Cardiac muscle cell (in vitro differentiated cells and primary cell): ENCODE data around the gene RASSF4. TPM values are rescaled to one million over a fixed set of nuclear protein-coding genes. Genes with fewer than 3 reads are reported as not detected.
"Not testable (repeated sequence)": the region's sequence is repeated elsewhere in the genome, so short reads cannot be mapped to it uniquely, and the experiment has no call there.

Experiments used
- DNase-seq, 2 donors: peaks; one replicate each; pipeline versions ENCODE4 v3.0.0 to v3.0.0-alpha.2; 2010 to 2017; ENCODE audit warnings: low read depth in 1 of 2, low spot score in 1 of 2
- H3K27ac ChIP-seq: fragments of 200-600 bp; sonication (generic); 2 replicates; pipeline ENCODE4 v1.5.1; 2016
- H3K27me3 ChIP-seq: fragments of 200-600 bp; sonication (generic); 2 replicates; pipeline ENCODE4 v1.6.0; 2016; ENCODE audit warnings: control low read depth
- H3K36me3 ChIP-seq: fragments of 200-600 bp; sonication (generic); 2 replicates; pipeline ENCODE4 v1.5.1; 2016; ENCODE audit warnings: control low read depth
- H3K4me1 ChIP-seq: fragments of 200-600 bp; sonication (generic); 2 replicates; pipeline ENCODE4 v1.8.1; 2017; ENCODE audit warnings: low read depth, mild to moderate bottlenecking, mixed run types
- H3K4me3 ChIP-seq: fragments of 200-600 bp; sonication (generic); 2 replicates; pipeline ENCODE4 v1.5.1; 2016; ENCODE audit warnings: mild to moderate bottlenecking
- H3K9me3 ChIP-seq: fragments of 200-600 bp; sonication (generic); 2 replicates; pipeline ENCODE4 v1.5.1; 2017; ENCODE audit warnings: low read depth, mild to moderate bottlenecking, control low read depth
- CTCF ChIP-seq: IDR thresholded peaks from 2 replicates; pipeline ENCODE4 v1.5.1; 2012; ENCODE audit warnings: low read depth, mild to moderate bottlenecking, low read length
- polyA plus RNA-seq: library from polyadenylated mRNA; unstranded; fragments of >200 nt; fragmentation: Nextera tagmentation; extraction: Ambion mirVana; gene quantifications from 2 replicates; pipeline ENCODE4 v1.2.1, GENCODE V29; 2016
- total RNA-seq: library from RNA; depleted of rRNA; stranded (reverse); fragments of >200 nt; gene quantifications from 2 replicates; pipeline ENCODE4 v1.2.3, GENCODE V29; 2016

The RASSF4 gene
- total and polyA plus RNA-seq, 2 experiments from 2014 or later, result 63.6 to 70.7 TPM

- DNase-seq, result no peak
- Histone ChIP-seq H3K27me3 (no peaks in the 10 kb centered on the region), H3K4me1 (no peaks in the 10 kb centered on the region), H3K4me3 (no peak overlapping the region), H3K36me3 (no peaks in the 10 kb centered on the region), H3K27ac (no peak overlapping the region), H3K9me3 (no peaks in the 10 kb centered on the region)
- TF ChIP-seq CTCF, result no peak
These were observed 46.9 kb downstream of the RASSF4 start for GRCh38 chr10:45006276-45007030.

GRCh38 chr10:45008524-45009161 is 49.0 kb downstream of the RASSF4 start:
- DNase-seq, result peak; percentile 87 to 94

GRCh38 chr10:45014557-45014956 is 55.0 kb downstream of the RASSF4 start:
- H3K4me1 ChIP-seq, H3K36me3 ChIP-seq, H3K9me3 ChIP-seq, DNase-seq, H3K27me3 ChIP-seq, H3K27ac ChIP-seq, H3K4me3 ChIP-seq: not testable (repeated sequence)

More at GRCh38 chr10:45008524-45009161, 49.0 kb downstream of the RASSF4 start:
- Histone ChIP-seq H3K9me3 (no peaks in the 10 kb centered on the region), H3K4me1 (no peaks in the 10 kb centered on the region), H3K4me3 (no peak overlapping the region), H3K36me3 (no peaks in the 10 kb centered on the region), H3K27ac (no peak overlapping the region), H3K27me3 (no peaks in the 10 kb centered on the region)
- peak; percentile 82 for TF ChIP-seq CTCF

- Histone ChIP-seq H3K36me3 (no peaks in the 10 kb centered on the region), H3K27ac (no peak overlapping the region), H3K9me3 (no peaks in the 10 kb centered on the region), H3K4me1 (no peaks in the 10 kb centered on the region), H3K27me3 (no peaks in the 10 kb centered on the region), H3K4me3 (no peak overlapping the region)
- no peak for TF ChIP-seq CTCF
- no peak for DNase-seq
These were observed 56.0 kb downstream of the RASSF4 start for GRCh38 chr10:45015590-45015989.

GRCh38 chr10:45023426-45023825 is 63.8 kb downstream of the RASSF4 start:
- no peak overlapping the region for H3K27ac ChIP-seq
- H3K9me3 ChIP-seq, result no peaks in the 10 kb centered on the region
- no peak for TF ChIP-seq CTCF
- DNase-seq, result no peak
- H3K4me1 ChIP-seq, result no peaks in the 10 kb centered on the region
- no peaks in the 10 kb centered on the region for H3K36me3 ChIP-seq
- H3K4me3 ChIP-seq, result no peak overlapping the region
- H3K27me3 ChIP-seq, result no peaks in the 10 kb centered on the region

GRCh38 chr10:45034301-45034700 is 74.7 kb downstream of the RASSF4 start:
- DNase-seq, result peak in 1 of 2 donors; percentile 3
- no peaks in the 10 kb centered on the region for H3K27me3 ChIP-seq
- H3K27ac ChIP-seq, result no peak overlapping the region
- H3K4me1 ChIP-seq, result peaks cover 9% of the 10 kb centered on the region
- no peak for TF ChIP-seq CTCF
- H3K36me3 ChIP-seq, result no peaks in the 10 kb centered on the region
- H3K4me3 ChIP-seq, result no peak overlapping the region
- no peaks in the 10 kb centered on the region for H3K9me3 ChIP-seq
